SK-N-SH treated with all-trans-retinoic acid at 6 μM for 48 hours (cell line): Measurements from ENCODE around the gene TGIF1.

Source experiments
- ATAC-seq: fragments of 200-7000 bp; cut with Tn5 transposase; 3 replicates; pipeline ENCODE4 v1.9.1; 2020; ENCODE audit warnings: mild to moderate bottlenecking, moderate library complexity
- ARNTL ChIP-seq: fragments of 450-650 bp; formaldehyde crosslinking; IDR thresholded peaks from 2 replicates; pipeline ENCODE4 v1.5.0; 2020; ENCODE audit warnings: low read depth, mild to moderate bottlenecking, moderate library complexity, borderline replicate concordance
- BACH2 ChIP-seq: fragments of 250-450 bp; sonication (Bioruptor Pico); IDR thresholded peaks from 2 replicates; pipeline ENCODE4 v1.9.0; 2021; ENCODE audit warnings: mild to moderate bottlenecking, borderline replicate concordance
- CREB5 ChIP-seq: fragments of 250-450 bp; sonication (Bioruptor Pico); IDR thresholded peaks from 2 replicates; pipeline ENCODE4 v1.5.1; 2020; ENCODE audit warnings: low read depth, mild to moderate bottlenecking, moderate library complexity
- CSDC2 ChIP-seq: fragments of 250-450 bp; sonication (Bioruptor Pico); IDR thresholded peaks from 2 replicates; pipeline ENCODE4 v1.5.0; 2020; ENCODE audit warnings: mild to moderate bottlenecking, moderate library complexity
- CSRNP3 ChIP-seq: fragments of 250-450 bp; sonication (Bioruptor Pico); IDR thresholded peaks from 2 replicates; pipeline ENCODE4 v1.5.1; 2021; ENCODE audit warnings: mild to moderate bottlenecking, moderate library complexity
- ESRRG ChIP-seq: fragments of 250-450 bp; sonication (Bioruptor Pico); IDR thresholded peaks from 2 replicates; pipeline ENCODE4 v1.6.1; 2021; ENCODE audit warnings: mild to moderate bottlenecking
- GLIS3 ChIP-seq: fragments of 250-450 bp; sonication (Bioruptor Pico); IDR thresholded peaks from 2 replicates; pipeline ENCODE4 v1.5.0; 2020; ENCODE audit warnings: mild to moderate bottlenecking, moderate library complexity
- ISL1 ChIP-seq: fragments of 250-450 bp; sonication (Bioruptor Pico); IDR thresholded peaks from 2 replicates; pipeline ENCODE4 v2.1.2; 2022; ENCODE audit warnings: mild to moderate bottlenecking, moderate library complexity
- POU6F1 ChIP-seq: fragments of 250-450 bp; sonication (Bioruptor Pico); IDR thresholded peaks from 2 replicates; pipeline ENCODE4 v1.8.0; 2021; ENCODE audit warnings: low read depth, mild to moderate bottlenecking, moderate library complexity, borderline replicate concordance
- PPARA ChIP-seq: fragments of 250-450 bp; sonication (Bioruptor Pico); IDR thresholded peaks from 2 replicates; pipeline ENCODE4 v1.5.0; 2020; ENCODE audit warnings: mild to moderate bottlenecking, borderline replicate concordance
- RARB ChIP-seq: fragments of 250-450 bp; sonication (Bioruptor Pico); IDR thresholded peaks from 2 replicates; pipeline ENCODE4 v1.8.0; 2021; ENCODE audit warnings: mild to moderate bottlenecking, moderate library complexity
- SNAI2 ChIP-seq: fragments of 250-450 bp; sonication (Bioruptor Pico); IDR thresholded peaks from 2 replicates; pipeline ENCODE4 v1.5.0; 2020; ENCODE audit warnings: mild to moderate bottlenecking, moderate library complexity
- TCF4 ChIP-seq: fragments of 250-450 bp; sonication (Bioruptor Pico); IDR thresholded peaks from 2 replicates; pipeline ENCODE4 v1.8.0; 2021; ENCODE audit warnings: mild to moderate bottlenecking, moderate library complexity, borderline replicate concordance
- TOX ChIP-seq: fragments of 250-450 bp; sonication (Bioruptor Pico); IDR thresholded peaks from 2 replicates; pipeline ENCODE4 v1.8.0; 2021; ENCODE audit warnings: mild to moderate bottlenecking, moderate library complexity, borderline replicate concordance
- TSHZ2 ChIP-seq: fragments of 250-450 bp; sonication (Bioruptor Pico); IDR thresholded peaks from 2 replicates; pipeline ENCODE4 v1.5.0; 2020; ENCODE audit warnings: mild to moderate bottlenecking, moderate library complexity
- ZC3H10 ChIP-seq: fragments of 250-450 bp; sonication (Bioruptor Pico); IDR thresholded peaks from 2 replicates; pipeline ENCODE4 v1.5.1; 2021; ENCODE audit warnings: mild to moderate bottlenecking, moderate library complexity
- ZFP3 ChIP-seq: fragments of 250-450 bp; sonication (Bioruptor Pico); IDR thresholded peaks from 2 replicates; pipeline ENCODE4 v1.5.0; 2020; ENCODE audit warnings: mild to moderate bottlenecking, moderate library complexity
- ZFP30 ChIP-seq: fragments of 450-650 bp; formaldehyde crosslinking; IDR thresholded peaks from 2 replicates; pipeline ENCODE4 v1.5.0; 2022; ENCODE audit warnings: mild to moderate bottlenecking, moderate library complexity
- ZNF565 ChIP-seq: fragments of 450-650 bp; formaldehyde crosslinking; conservative IDR thresholded peaks from 2 replicates; pipeline ENCODE4 v1.5.0; 2020; ENCODE audit warnings: low read depth, mild to moderate bottlenecking, moderate library complexity
- ZNF70 ChIP-seq: fragments of 450-650 bp; formaldehyde crosslinking; IDR thresholded peaks from 2 replicates; pipeline ENCODE4 v1.5.0; 2020; ENCODE audit warnings: mild to moderate bottlenecking, moderate library complexity
- ZNF8 ChIP-seq: fragments of 450-650 bp; formaldehyde crosslinking; IDR thresholded peaks from 2 replicates; pipeline ENCODE4 v1.5.0; 2020; ENCODE audit warnings: mild to moderate bottlenecking, moderate library complexity

TGIF1 gene

DNA sequence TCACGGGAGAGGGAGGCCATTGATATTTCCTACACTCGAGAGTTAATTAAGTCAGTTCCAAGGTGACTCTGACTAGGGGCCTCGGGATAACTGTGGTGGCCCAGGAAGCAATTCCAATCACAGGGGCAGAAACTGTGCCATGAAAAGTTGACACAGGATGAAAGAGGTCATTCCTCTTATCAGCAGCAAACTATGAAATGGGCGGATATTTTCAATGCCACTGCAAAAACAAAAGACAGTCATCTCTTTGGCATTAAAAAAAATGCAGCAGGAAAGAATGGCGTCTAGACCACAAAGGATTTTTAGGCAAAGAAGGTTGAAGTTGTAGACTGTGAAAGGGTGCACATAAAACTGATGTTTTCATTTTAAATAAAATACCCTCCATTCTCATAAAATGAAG is 50.0 kb downstream of the TGIF1 start:
- no peak for ATAC-seq

GRCh38 chr18:3502650-3503049 is 52.7 kb downstream of the TGIF1 start:
- TF ChIP-seq BACH2 (CRISPR knock-in tag) (no peak), ARNTL (CRISPR knock-in tag) (no peak), ISL1 (CRISPR knock-in tag) (no peak), SNAI2 (CRISPR knock-in tag) (no peak), ZFP3 (no peak), RARB (CRISPR knock-in tag) (no peak), ZC3H10 (no peak), GLIS3 (no peak), ESRRG (CRISPR knock-in tag) (no peak), POU6F1 (no peak), CSDC2 (no peak), CSRNP3 (CRISPR knock-in tag) (no peak)
- no peak for ATAC-seq

More for the DNA sequence above, 50.0 kb downstream of the TGIF1 start:
- TF ChIP-seq ZFP3 (no peak), SNAI2 (CRISPR knock-in tag) (no peak), ESRRG (CRISPR knock-in tag) (no peak), RARB (CRISPR knock-in tag) (no peak), TOX (CRISPR knock-in tag) (no peak), PPARA (CRISPR knock-in tag) (no peak)

- TF ChIP-seq RARB (CRISPR knock-in tag) = no peak
- no peak for TF ChIP-seq POU6F1
- no peak for TF ChIP-seq GLIS3
- TF ChIP-seq TSHZ2 (CRISPR knock-in tag) = no peak
- no peak for TF ChIP-seq CSRNP3 (CRISPR knock-in tag)
- no peak for TF ChIP-seq SNAI2 (CRISPR knock-in tag)
- TF ChIP-seq ZNF70 = no peak
- no peak for TF ChIP-seq ARNTL (CRISPR knock-in tag)
- TF ChIP-seq ESRRG (CRISPR knock-in tag) = no peak
- TF ChIP-seq PPARA (CRISPR knock-in tag) = no peak
- TF ChIP-seq ZNF8 = no peak
- TF ChIP-seq CSDC2 = no peak
- no peak for TF ChIP-seq ISL1 (CRISPR knock-in tag)
- TF ChIP-seq ZNF565 (CRISPR knock-in tag) = no peak
- no peak for TF ChIP-seq ZFP3
- no peak for TF ChIP-seq TCF4 (CRISPR knock-in tag)
- no peak for TF ChIP-seq ZC3H10
- TF ChIP-seq CREB5 (CRISPR knock-in tag) = no peak
- TF ChIP-seq TOX (CRISPR knock-in tag) = no peak
- no peak for TF ChIP-seq ZFP30 (CRISPR knock-in tag)
- ATAC-seq = no peak
Measured at GRCh38 chr18:3504637-3505036, 54.7 kb downstream of the TGIF1 start.
